ENCODE measurements around the gene GLCE.
"Not testable (repeated sequence)": the region's sequence is repeated elsewhere in the genome, so short reads cannot be mapped to it uniquely, and the experiment has no call there.

GLCE gene

GRCh38 chr15:69299451-69299886 lies 139.0 kb downstream of the GLCE start:
- DNase-seq (ENCODE audit: low read depth) = no peak

- DNase-seq (ENCODE audit: low read depth) = no peak
Measured at GRCh38 chr15:69299943-69300588, 139.6 kb downstream of the GLCE start.

GRCh38 chr15:69301101-69301500 lies 140.7 kb downstream of the GLCE start:
- DNase-seq (ENCODE audit: low read depth) = not testable (repeated sequence)

GRCh38 chr15:69302087-69302486 lies 141.7 kb downstream of the GLCE start:
- not testable (repeated sequence) for DNase-seq (ENCODE audit: low read depth)

GRCh38 chr15:69302929-69303328 lies 142.5 kb downstream of the GLCE start:
- no peak for DNase-seq (ENCODE audit: low read depth)

GRCh38 chr15:69303337-69304181 lies 143.1 kb downstream of the GLCE start:
- DNase-seq (ENCODE audit: low read depth) = no peak

- no peak for DNase-seq (ENCODE audit: low read depth)
Measured at GRCh38 chr15:69304182-69304545, 143.7 kb downstream of the GLCE start.

GRCh38 chr15:69305204-69305931 lies 144.9 kb downstream of the GLCE start:
- DNase-seq (ENCODE audit: low read depth) = no peak

- no peak for DNase-seq (ENCODE audit: low read depth)
Measured at GRCh38 chr15:69305933-69306568, 145.6 kb downstream of the GLCE start.

GRCh38 chr15:69307939-69308338 lies 147.5 kb downstream of the GLCE start:
- DNase-seq (ENCODE audit: low read depth) = no peak

GRCh38 chr15:69308949-69309348 lies 148.5 kb downstream of the GLCE start:
- DNase-seq (ENCODE audit: low read depth) = no peak

GRCh38 chr15:69311319-69311721 lies 150.9 kb downstream of the GLCE start:
- no peak for DNase-seq (ENCODE audit: low read depth)

- no peak for DNase-seq (ENCODE audit: low read depth)
Measured at GRCh38 chr15:69313432-69314000, 153.1 kb downstream of the GLCE start.

GRCh38 chr15:69314131-69314530 lies 153.7 kb downstream of the GLCE start:
- DNase-seq (ENCODE audit: low read depth) = no peak

- DNase-seq (ENCODE audit: low read depth) = no peak
Measured at GRCh38 chr15:69314736-69315135, 154.3 kb downstream of the GLCE start.

GRCh38 chr15:69315402-69316110 lies 155.1 kb downstream of the GLCE start:
- DNase-seq (ENCODE audit: low read depth) = no peak

GRCh38 chr15:69316291-69316690 lies 155.9 kb downstream of the GLCE start:
- no peak for DNase-seq (ENCODE audit: low read depth)

- DNase-seq (ENCODE audit: low read depth) = no peak
Measured at GRCh38 chr15:69317392-69317841, 157.0 kb downstream of the GLCE start.

- DNase-seq (ENCODE audit: low read depth) = no peak
Measured at GRCh38 chr15:69318033-69318432, 157.6 kb downstream of the GLCE start.

- no peak for DNase-seq (ENCODE audit: low read depth)
Measured at GRCh38 chr15:69319384-69320375, 159.2 kb downstream of the GLCE start.
